Fibroblast of the aortic adventitia (primary cell): ENCODE data around the gene CBFA2T2. TPM values are rescaled to one million over a fixed set of nuclear protein-coding genes. Genes with fewer than 3 reads are reported as not detected.
A peak's percentile ranks its signal among the peaks of the same experiment; 100 is the strongest.

ENCODE experiments used
- DNase-seq: peaks from one replicate; pipeline ENCODE4 v3.0.0-alpha.2; 2010; ENCODE audit warnings: low read depth
- H3K4me3 ChIP-seq: 2 replicates; pipeline ENCODE4 v1.5.1; 2011; ENCODE audit warnings: low read depth, mild to moderate bottlenecking, control low read depth, low read length, moderate library complexity
- total RNA-seq: library from RNA; depleted of rRNA; stranded (reverse); fragments of >200 nt; gene quantifications from 2 replicates; pipeline ENCODE4 v1.2.3, GENCODE V29; 2012; ENCODE audit warnings: low replicate concordance
- TF ChIP-seq, protein P1 (sequence below): IDR thresholded peaks from 2 replicates; pipeline ENCODE4 v1.5.1; 2011; ENCODE audit warnings: mild to moderate bottlenecking, low read length, control low read depth, inconsistent platforms; ENCODE audit not compliant: insufficient read depth

The CBFA2T2 gene
- total RNA-seq, 1 donor: 11.7 TPM

DNA sequence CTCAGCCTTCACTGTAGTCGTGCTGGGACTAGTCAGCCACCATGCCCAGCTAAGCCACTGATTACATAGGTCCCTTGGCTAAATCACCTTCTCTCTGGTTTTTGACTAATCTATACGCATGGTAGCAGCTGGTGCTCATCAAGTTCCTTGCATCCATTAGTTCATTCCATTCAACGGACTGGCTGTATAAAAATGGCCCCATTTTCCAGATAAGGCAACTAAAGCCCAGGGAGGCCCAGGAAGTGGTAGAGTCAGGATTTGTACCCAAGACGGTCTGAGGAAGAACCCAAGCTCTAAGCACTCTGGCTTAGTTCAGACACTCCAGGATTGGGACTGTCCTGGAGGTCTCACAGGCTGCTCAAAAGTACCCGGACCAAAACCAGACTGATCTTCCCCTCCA, 191.4 kb downstream of the CBFA2T2 start:
- H3K4me3 ChIP-seq: no peak overlapping the region
- TF ChIP-seq, protein P1, sequence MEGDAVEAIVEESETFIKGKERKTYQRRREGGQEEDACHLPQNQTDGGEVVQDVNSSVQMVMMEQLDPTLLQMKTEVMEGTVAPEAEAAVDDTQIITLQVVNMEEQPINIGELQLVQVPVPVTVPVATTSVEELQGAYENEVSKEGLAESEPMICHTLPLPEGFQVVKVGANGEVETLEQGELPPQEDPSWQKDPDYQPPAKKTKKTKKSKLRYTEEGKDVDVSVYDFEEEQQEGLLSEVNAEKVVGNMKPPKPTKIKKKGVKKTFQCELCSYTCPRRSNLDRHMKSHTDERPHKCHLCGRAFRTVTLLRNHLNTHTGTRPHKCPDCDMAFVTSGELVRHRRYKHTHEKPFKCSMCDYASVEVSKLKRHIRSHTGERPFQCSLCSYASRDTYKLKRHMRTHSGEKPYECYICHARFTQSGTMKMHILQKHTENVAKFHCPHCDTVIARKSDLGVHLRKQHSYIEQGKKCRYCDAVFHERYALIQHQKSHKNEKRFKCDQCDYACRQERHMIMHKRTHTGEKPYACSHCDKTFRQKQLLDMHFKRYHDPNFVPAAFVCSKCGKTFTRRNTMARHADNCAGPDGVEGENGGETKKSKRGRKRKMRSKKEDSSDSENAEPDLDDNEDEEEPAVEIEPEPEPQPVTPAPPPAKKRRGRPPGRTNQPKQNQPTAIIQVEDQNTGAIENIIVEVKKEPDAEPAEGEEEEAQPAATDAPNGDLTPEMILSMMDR: no peak
- no peak for DNase-seq

DNA sequence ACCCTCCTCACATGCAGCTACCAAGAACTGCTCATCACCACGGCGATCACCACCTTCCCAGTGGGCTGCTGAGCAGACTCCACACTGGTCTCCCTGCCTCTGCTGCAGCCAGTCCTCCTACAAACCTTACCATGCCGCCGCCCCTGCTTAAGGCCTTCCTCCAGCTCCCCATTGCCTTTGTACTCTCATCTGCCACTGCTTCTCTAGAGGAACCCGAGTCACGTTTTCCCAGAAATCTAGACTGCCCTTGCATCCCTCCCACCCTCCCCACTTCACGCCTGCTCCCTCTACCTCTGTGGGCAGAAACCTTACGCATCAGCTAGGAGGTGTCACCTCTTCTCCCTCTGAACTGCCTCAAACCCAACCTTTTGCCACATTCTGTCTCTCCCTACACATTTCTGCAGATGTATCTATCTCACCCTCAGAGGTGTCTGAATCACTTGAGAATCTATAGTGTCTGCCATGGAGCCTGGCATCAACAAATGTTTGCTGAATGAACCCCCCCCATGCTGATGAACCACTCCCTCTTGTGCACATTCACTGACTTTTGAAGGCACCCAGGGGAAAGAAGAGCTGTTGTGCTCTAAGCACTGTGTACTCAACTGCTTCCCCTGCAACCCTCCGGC, 191.9 kb downstream of the CBFA2T2 start:
- H3K4me3 ChIP-seq: no peak overlapping the region
- DNase-seq: no peak
- TF ChIP-seq, protein P1: no peak

DNA sequence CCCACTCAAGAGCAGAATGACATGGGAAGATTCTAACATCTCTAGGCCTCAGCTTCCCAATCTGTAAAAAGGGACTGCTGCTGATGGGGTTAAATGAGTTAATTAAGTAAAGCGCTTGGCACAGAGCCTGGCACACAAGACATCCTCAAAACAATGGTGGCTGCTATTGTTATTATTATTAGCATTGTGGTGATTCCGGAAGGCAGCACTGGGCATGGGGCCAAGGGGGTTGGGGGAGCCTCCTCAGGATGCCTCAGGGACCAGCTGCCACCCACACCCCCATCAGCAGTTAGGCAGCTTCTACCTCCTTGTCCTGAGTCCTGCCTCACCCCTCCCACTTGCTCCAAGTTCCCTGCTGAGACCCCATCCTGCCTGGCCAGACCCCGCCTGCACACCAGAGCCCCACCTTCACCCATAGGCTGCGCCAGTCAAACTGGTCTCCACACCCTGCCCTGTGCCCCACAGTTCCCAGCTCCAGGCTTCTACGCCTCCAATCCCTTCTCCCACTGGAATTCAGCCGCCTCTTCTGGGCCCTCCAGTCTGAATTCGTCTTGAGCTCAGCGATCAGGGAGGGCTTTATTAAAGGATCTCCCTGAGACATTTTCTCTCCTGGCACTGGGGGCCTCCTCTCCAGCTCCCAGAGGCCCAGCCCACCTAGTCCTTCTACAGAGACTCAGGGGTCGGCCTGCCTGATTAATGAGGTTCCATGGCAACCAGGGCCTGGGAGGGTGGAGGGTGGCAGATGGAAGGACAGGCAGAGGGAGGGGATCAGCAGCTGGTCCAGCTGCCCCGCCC, 194.8 kb downstream of the CBFA2T2 start:
- no peak for DNase-seq
- H3K4me3 ChIP-seq: no peak overlapping the region
- TF ChIP-seq, protein P1: no peak

DNA sequence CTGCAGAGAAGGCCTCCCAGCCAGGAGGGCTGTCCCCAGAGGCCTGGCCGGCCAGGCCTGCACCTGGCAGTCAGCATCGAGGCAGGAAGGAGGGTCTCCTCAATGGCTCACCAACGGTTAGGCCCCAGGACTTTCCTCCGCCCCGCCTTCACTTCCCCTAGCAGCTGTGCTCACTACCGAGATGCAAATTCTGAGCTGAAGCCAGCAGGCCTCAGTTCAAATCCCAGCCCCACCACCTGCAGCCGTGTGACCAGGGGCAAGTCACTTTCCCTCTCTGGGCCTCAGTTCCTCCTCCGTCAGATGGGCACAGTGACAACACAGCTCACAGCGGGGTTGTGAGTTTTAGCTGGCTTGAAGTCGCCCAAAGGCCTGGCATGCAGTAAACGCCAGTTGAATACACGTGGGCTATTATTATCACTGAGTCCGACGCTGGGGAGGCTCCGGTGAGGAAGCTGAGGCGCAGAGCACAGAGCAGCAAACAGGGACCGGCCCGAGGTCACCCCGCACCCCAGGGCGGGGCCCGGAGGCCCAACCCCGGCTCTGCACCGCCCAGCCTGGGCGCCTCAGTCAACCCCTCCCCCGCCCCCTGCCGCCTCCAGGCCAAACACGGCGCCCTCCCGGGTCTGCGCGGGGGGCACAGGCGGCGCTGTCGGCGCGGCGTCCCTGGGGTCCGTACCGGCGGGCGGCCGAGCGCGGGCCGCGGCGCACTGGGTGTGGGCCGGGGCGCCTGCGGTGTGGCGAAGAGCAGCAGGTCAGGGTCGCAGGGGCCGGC, 195.6 kb downstream of the CBFA2T2 start:
- DNase-seq: no peak
- peak overlapping the region; percentile 49 for H3K4me3 ChIP-seq
- TF ChIP-seq, protein P1: no peak

DNA sequence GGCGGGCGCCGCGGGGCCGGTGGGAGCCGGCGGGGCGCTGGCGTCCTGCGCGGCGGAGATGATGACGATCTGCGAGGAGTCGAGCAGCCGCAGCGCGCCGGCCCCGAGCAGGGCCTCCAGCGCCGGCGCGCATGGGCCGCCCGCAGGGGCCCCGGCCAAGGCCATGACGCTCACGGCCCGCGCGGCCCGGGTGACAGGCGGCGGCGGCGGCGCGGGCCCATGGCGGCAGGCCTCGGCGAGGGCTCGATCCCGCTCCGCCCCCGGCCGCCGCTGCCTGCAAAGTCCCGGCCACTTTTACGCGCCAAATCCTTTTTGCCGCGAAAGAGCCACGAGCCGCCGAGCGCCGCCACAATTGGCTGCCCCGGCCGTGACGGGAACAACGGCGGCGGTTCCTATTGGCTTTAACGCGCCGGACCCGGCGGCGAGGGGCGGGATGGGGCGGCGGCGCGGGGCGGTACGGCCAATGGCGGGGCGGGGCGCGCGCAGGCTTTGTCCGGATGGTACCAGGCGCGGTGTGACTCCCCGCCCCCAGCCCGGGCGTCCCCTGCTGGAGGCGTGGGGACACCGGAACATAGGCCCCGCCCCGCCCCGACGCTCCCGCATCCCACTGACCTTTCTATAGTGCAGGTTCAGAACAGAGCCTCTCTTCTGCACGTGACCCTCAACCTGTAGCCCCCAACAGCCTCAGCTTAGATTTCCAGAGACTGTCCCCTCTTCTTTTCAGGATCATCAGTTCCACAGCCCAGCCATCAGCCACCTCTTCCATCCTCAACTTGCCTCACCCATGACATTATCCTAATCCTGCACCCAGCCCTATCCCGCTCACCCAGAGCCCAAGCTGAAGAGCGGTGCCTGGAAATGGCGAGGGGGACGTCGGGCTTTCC, 196.4 kb downstream of the CBFA2T2 start, which contains the start of gene E2F1:
TSS of gene E2F1 (minus strand) at position 286 of the 884 bp plus-strand sequence. CDS start at position 165, 121 bp downstream.
- TF ChIP-seq, protein P1: peak; percentile 39
- DNase-seq: peak; percentile 75
- H3K4me3 ChIP-seq: peak within 1 kb of the TSS; percentile 59

DNA sequence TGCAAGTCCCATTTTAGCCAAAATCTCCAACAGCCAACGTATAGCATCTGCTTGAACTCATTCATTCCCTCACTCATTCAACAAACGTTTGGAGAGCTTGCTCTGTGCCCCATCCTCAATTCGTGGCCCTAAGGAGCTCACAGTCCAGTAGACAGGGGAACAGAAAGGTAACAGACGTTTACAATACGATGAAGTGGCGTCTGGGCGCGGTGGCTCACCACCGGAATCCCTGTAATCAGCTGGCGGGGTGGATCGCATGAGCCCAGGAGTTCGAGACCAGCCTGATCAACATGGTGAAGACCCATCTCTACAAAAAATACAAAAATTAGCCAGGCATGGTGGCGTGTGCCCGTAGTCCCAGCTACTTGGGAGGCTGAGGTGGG, 197.1 kb downstream of the CBFA2T2 start:
- DNase-seq: no peak
- no peak overlapping the region for H3K4me3 ChIP-seq
- TF ChIP-seq, protein P1: no peak
